ENCODE measurements around the gene BCAR1. TPM values are rescaled to one million over a fixed set of nuclear protein-coding genes. Genes with fewer than 3 reads are reported as not detected.
"Not testable (repeated sequence)": the region's sequence is repeated elsewhere in the genome, so short reads cannot be mapped to it uniquely, and the experiment has no call there.

BCAR1 gene
- polyA plus RNA-seq, 2 of the 4 experiments (the other 2 are of a cell fraction), result 10.2 to 35.8 TPM

- WGBS (ENCODE audit: missing lambda C conversion rate), result 79% methylated on average over 11 of the region's 11 CpGs
- TF ChIP-seq USF2 (IDR thresholded peaks at IDR 0.05) (no peak), MAX (IDR thresholded peaks at IDR 0.05) (no peak), HMGXB4 (CRISPR knock-in tag; IDR thresholded peaks at IDR 0.05; ENCODE audit: borderline replicate concordance) (no peak), ZSCAN20 (CRISPR knock-in tag; IDR thresholded peaks at IDR 0.05) (no peak), JUNB (IDR thresholded peaks at IDR 0.05) (no peak), HOXB5 (CRISPR knock-in tag; IDR thresholded peaks at IDR 0.05) (no peak), JUN (IDR thresholded peaks at IDR 0.05) (no peak), ELK1 (IDR thresholded peaks at IDR 0.05; ENCODE audit: low read depth, low read length) (no peak), MYC (IDR thresholded peaks at IDR 0.05; ENCODE audit: borderline replicate concordance, low read length) (no peak), ESRRA (IDR thresholded peaks at IDR 0.05; ENCODE audit: borderline replicate concordance, low read length) (no peak), KDM1A (IDR thresholded peaks at IDR 0.05; ENCODE audit: low read depth) (no peak), FOXS1 (CRISPR knock-in tag; IDR thresholded peaks at IDR 0.05) (no peak), CHD2 (IDR thresholded peaks at IDR 0.05; ENCODE audit: low read length, partially characterized antibody) (no peak), EHF (CRISPR knock-in tag; IDR thresholded peaks at IDR 0.05) (no peak), POLR2AphosphoS2 (conservative IDR thresholded peaks at IDR 0.05; ENCODE audit: low read length) (no peak), E2F6 (IDR thresholded peaks at IDR 0.05; ENCODE audit: borderline replicate concordance, low read depth) (no peak), TFCP2L1 (CRISPR knock-in tag; IDR thresholded peaks at IDR 0.05) (no peak), HEYL (CRISPR knock-in tag; IDR thresholded peaks at IDR 0.05) (no peak)
- H3K4me1 ChIP-seq, result no peaks in the 10 kb centered on the region
- no peak overlapping the region for H3K4me2 ChIP-seq
- ChIA-PET CTCF (interaction anchor here (0.6 to 6.1 kb wide), 4 partner anchors 9 to 326 kb away, joined by 3 to 44 read pairs (median 18); no protein-coding TSS in a partner anchor), POLR2A (interaction anchor here (0.5 kb wide), 1 partner anchor 10 kb away, joined by 3 read pairs; no protein-coding TSS in a partner anchor)
- H3K9me3 ChIP-seq, result no peaks in the 10 kb centered on the region
- H3K27ac ChIP-seq, result no peak overlapping the region
- ATAC-seq, result no peak
- FAIRE-seq, result no peak
- no peak overlapping the region for H3K4me3 ChIP-seq
- no peak for DNase-seq (ENCODE audit: low read depth in 1 of 2, low spot score in 1 of 2)
Measured at GRCh38 chr16:75207831-75208230, 43.6 kb downstream of the BCAR1 start.

GRCh38 chr16:75206749-75207451 is 44.5 kb downstream of the BCAR1 start, which contains the start of gene CTRB2:
Gene CTRB2, minus strand, starts transcription at chr16:75207161. Its CDS starts 20 bp downstream, at chr16:75207141.
- WGBS (ENCODE audit: missing lambda C conversion rate), result 86% methylated on average over 18 of the region's 24 CpGs
- no peak for FAIRE-seq
- ATAC-seq, result peak in 1 of 2 experiments; percentile 17; a peak in 3 of 6 replicates
- DNase-seq (ENCODE audit: low read depth in 1 of 2, low spot score in 1 of 2), result no peak
- no peak within 1 kb of the TSS for H3K4me2 ChIP-seq
- TF ChIP-seq ZSCAN20 (CRISPR knock-in tag; IDR thresholded peaks at IDR 0.05), result no peak
- POLR2A ChIA-PET, result no interaction called here
- H3K9me3 ChIP-seq, result no peaks in the 10 kb centered on the region
- CTCF ChIA-PET, result interaction anchor here (0.7 to 6.1 kb wide), 5 partner anchors 8 to 94 kb away, joined by 3 to 44 read pairs (median 4); no protein-coding TSS in a partner anchor
- no peak within 1 kb of the TSS for H3K27ac ChIP-seq
- no peak within 1 kb of the TSS for H3K4me3 ChIP-seq
- H3K4me1 ChIP-seq, result no peaks in the 10 kb centered on the region

GRCh38 chr16:75205961-75206748 is 45.3 kb downstream of the BCAR1 start:
- FAIRE-seq; H3K9me3 ChIP-seq; DNase-seq (ENCODE audit: low read depth in 1 of 2, low spot score in 1 of 2); H3K4me1 ChIP-seq; POLR2A ChIA-PET; H3K4me2 ChIP-seq; H3K4me3 ChIP-seq; H3K27ac ChIP-seq: not testable (repeated sequence)
- ATAC-seq, result peak; percentile 14 to 20; a peak in 3 of 6 replicates
- CTCF ChIA-PET, result interaction anchor here (1.1 to 6.1 kb wide), 4 partner anchors 8 to 28 kb away, joined by 3 to 44 read pairs (median 18); no protein-coding TSS in a partner anchor
- 69% methylated on average over 10 of the region's 25 CpGs for WGBS (ENCODE audit: missing lambda C conversion rate)

GRCh38 chr16:75205438-75205837 is 46.0 kb downstream of the BCAR1 start:
- H3K4me3 ChIP-seq; H3K27ac ChIP-seq; DNase-seq (ENCODE audit: low read depth in 1 of 2, low spot score in 1 of 2); FAIRE-seq; POLR2A ChIA-PET; ATAC-seq; H3K4me1 ChIP-seq; H3K9me3 ChIP-seq; CTCF ChIA-PET; H3K4me2 ChIP-seq: not testable (repeated sequence)
- WGBS (ENCODE audit: missing lambda C conversion rate), result 25% methylated on average over 4 of the region's 19 CpGs

GRCh38 chr16:75204905-75205304 is 46.5 kb downstream of the BCAR1 start:
- POLR2A ChIA-PET; FAIRE-seq; H3K9me3 ChIP-seq; H3K4me3 ChIP-seq; DNase-seq (ENCODE audit: low read depth in 1 of 2, low spot score in 1 of 2); H3K4me2 ChIP-seq; H3K4me1 ChIP-seq; H3K27ac ChIP-seq: not testable (repeated sequence)
- CTCF ChIA-PET, result interaction anchor here (0.9 to 10.4 kb wide), 3 partner anchors 10 to 196 kb away, joined by 3 to 158 read pairs (median 123); no protein-coding TSS in a partner anchor
- ATAC-seq, result peak; percentile 28 to 32; a peak in 5 of 6 replicates
- whole genome bisulfite sequencing (ENCODE audit: missing lambda C conversion rate), result no CpG with 5 or more reads among the region's 20 CpGs
